ENCODE results near the gene PSAP. TPM values are rescaled to one million over a fixed set of nuclear protein-coding genes. Genes with fewer than 3 reads are reported as not detected.
A peak's percentile ranks its signal among the peaks of the same experiment; 100 is the strongest.
"Not testable (repeated sequence)": the region's sequence is repeated elsewhere in the genome, so short reads cannot be mapped to it uniquely, and the experiment has no call there.

The PSAP gene
- total RNA-seq, 1 donor from 2014 or later: 358 TPM

DNA sequence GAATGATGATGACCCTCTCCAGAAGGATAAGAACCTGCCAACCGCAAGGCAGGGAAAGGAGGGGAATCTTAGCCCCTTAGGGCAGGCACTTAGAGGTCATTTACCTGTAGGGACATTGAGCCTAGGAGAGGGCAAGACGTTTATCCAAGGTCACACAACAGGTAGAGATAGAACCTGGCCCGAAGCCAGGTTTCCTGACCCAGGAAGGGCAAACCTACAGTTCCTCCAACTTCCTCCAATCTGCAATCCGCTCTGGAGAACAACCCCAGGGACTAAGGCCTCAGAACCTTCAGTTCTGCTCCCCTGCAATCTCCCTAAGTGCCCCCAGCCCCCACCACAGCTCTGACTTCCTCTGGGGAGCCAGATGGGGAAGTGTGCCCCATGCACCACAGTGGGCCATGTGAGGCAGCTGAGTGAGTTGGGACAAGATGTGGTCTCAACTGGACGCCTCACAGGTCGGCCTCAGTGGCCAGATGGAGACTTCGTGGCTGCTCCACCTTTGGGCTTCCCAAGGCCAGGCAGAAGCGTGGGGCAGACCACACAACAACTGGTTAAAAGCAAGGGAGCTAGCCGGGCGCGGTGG is 1.4 kb upstream of the PSAP start:
- no peaks in the 10 kb centered on the region for H3K9me3 ChIP-seq (ENCODE audit: low read depth)
- H3K4me2 ChIP-seq: no peak overlapping the region
- no peak overlapping the region for H2AFZ ChIP-seq (replicated peaks)
- H3K36me3 ChIP-seq: no peaks in the 10 kb centered on the region
- peaks cover 38% of the 10 kb centered on the region for H3K4me1 Mint-ChIP-seq
- TF ChIP-seq EZH2phosphoT487 (IDR thresholded peaks at IDR 0.05): no peak
- TF ChIP-seq, protein P1, sequence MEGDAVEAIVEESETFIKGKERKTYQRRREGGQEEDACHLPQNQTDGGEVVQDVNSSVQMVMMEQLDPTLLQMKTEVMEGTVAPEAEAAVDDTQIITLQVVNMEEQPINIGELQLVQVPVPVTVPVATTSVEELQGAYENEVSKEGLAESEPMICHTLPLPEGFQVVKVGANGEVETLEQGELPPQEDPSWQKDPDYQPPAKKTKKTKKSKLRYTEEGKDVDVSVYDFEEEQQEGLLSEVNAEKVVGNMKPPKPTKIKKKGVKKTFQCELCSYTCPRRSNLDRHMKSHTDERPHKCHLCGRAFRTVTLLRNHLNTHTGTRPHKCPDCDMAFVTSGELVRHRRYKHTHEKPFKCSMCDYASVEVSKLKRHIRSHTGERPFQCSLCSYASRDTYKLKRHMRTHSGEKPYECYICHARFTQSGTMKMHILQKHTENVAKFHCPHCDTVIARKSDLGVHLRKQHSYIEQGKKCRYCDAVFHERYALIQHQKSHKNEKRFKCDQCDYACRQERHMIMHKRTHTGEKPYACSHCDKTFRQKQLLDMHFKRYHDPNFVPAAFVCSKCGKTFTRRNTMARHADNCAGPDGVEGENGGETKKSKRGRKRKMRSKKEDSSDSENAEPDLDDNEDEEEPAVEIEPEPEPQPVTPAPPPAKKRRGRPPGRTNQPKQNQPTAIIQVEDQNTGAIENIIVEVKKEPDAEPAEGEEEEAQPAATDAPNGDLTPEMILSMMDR (IDR thresholded peaks at IDR 0.05): no peak
- TF ChIP-seq EZH2 (IDR thresholded peaks at IDR 0.05): no peak
- H4K20me1 ChIP-seq (ENCODE audit: low read depth): peaks cover 27% of the 10 kb centered on the region
- H3K36me3 Mint-ChIP-seq: peaks cover 12% of the 10 kb centered on the region
- DNase-seq (ENCODE audit: low spot score): no peak
- no peaks in the 10 kb centered on the region for H3K27me3 ChIP-seq
- peaks cover 35% of the 10 kb centered on the region for H3K79me2 ChIP-seq (ENCODE audit: low read depth)
- no peak overlapping the region for H3K9ac ChIP-seq
- peaks cover 8% of the 10 kb centered on the region for H3F3A ChIP-seq (ENCODE audit: low read depth)
- no peak overlapping the region for H3K4me3 ChIP-seq
- peaks cover 15% of the 10 kb centered on the region for H3K4me1 ChIP-seq
- H3K27me3 Mint-ChIP-seq (ENCODE audit: insufficient read depth, low read depth): peaks cover 5% of the 10 kb centered on the region
- H3K27ac Mint-ChIP-seq: peak overlapping the region; percentile 42
- no peaks in the 10 kb centered on the region for H3K9me3 Mint-ChIP-seq
- H3K27ac ChIP-seq: no peak overlapping the region
- peak overlapping the region; percentile 98 for H3K4me3 Mint-ChIP-seq

DNA sequence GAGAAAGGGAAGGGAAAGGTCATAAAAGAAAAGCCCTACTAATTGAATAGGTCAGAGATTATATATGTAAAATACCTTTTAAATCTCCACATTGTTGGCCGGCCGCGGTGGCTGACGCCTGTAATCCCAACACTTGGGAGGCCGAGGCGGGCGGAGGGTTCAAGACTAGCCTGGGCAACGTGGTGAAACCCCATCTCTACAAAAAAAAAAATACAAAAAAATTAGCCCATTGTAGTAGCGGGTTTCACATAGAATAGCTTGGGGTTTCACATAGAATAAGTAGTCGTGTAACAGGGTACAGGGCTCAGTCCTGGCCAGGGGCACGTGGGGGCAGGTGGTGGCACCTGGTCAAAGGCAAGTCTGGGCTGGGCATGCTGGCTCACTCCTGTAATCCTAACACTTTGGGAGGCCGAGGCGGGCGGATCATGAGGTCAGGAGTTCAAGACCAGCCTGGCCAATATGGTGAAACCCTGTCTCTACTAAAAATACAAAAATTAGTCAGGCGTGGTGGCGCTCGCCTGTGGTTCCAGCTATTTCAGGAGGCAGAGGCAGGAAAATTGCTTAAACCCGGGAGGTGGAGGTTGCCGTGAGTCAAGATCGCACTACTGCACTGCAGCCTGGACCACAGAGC is 529 bp upstream of the PSAP start:
- H3K4me3 ChIP-seq: peak overlapping the region; percentile 82
- not testable (repeated sequence) for H3K36me3 ChIP-seq; H3K9ac ChIP-seq; H3K27me3 Mint-ChIP-seq (ENCODE audit: insufficient read depth, low read depth); H3K9me3 ChIP-seq (ENCODE audit: low read depth); H3K27ac ChIP-seq; H3F3A ChIP-seq (ENCODE audit: low read depth); H3K9me3 Mint-ChIP-seq; H3K27me3 ChIP-seq; H2AFZ ChIP-seq (replicated peaks); DNase-seq (ENCODE audit: low spot score)
- H3K36me3 Mint-ChIP-seq: peaks cover 12% of the 10 kb centered on the region
- peaks cover 15% of the 10 kb centered on the region for H3K4me1 ChIP-seq
- peak overlapping the region; percentile 39 for H3K4me2 ChIP-seq
- H3K4me3 Mint-ChIP-seq: peak overlapping the region; percentile 98
- H3K79me2 ChIP-seq (ENCODE audit: low read depth): peaks cover 44% of the 10 kb centered on the region
- peaks cover 42% of the 10 kb centered on the region for H3K4me1 Mint-ChIP-seq
- H4K20me1 ChIP-seq (ENCODE audit: low read depth): peaks cover 36% of the 10 kb centered on the region
- H3K27ac Mint-ChIP-seq: peak overlapping the region; percentile 42

DNA sequence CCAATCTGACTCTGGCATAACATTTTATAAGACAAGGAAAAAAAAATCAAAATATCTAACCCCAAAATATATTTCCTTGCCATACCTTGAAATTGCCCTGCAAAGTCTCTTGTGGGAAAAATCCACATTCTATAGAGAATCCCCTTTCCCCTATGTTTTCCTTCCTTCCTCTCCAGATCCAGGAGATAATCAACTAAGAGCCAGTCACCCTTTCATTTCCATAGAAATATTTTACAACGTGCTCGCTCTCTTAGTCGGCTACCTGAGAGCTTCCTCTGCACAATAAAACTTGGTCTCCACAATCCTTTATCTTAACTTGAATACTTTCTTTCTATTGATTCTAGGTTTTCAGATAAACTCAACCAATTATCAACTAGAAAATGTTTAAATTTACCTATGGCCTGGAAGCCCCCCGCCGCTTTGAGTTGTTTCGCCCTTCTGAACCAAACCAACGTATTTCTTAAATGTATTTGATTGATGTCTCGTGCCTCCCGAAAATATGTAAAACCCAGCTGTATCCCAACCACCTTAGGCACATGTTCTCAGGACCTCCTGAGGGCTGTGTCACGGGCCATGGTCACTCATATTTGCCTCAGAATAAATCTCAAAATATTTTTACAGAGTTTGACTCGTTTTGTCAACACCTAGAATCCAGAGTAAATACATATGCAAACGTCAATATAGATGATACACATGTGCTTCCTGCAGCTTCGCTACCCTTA is 869 bp downstream of the PSAP start:
- Histone ChIP-seq H3K4me2 (peak overlapping the region; percentile 85), H4K20me1 (ENCODE audit: low read depth) (peaks cover 50% of the 10 kb centered on the region), H3K27ac (peak overlapping the region; percentile 86), H3F3A (ENCODE audit: low read depth) (peaks cover 10% of the 10 kb centered on the region), H3K27me3 (no peaks in the 10 kb centered on the region), H3K4me3 (peak overlapping the region; percentile 82), H3K79me2 (ENCODE audit: low read depth) (peaks cover 58% of the 10 kb centered on the region), H3K9me3 (ENCODE audit: low read depth) (no peaks in the 10 kb centered on the region), H3K36me3 (no peaks in the 10 kb centered on the region), H3K4me1 (peaks cover 15% of the 10 kb centered on the region), H3K9ac (peak overlapping the region; percentile 62), H2AFZ (replicated peaks) (peak overlapping the region; percentile 65)
- H3K36me3 Mint-ChIP-seq: peaks cover 19% of the 10 kb centered on the region
- no peaks in the 10 kb centered on the region for H3K9me3 Mint-ChIP-seq
- H3K4me1 Mint-ChIP-seq: peaks cover 45% of the 10 kb centered on the region
- H3K27me3 Mint-ChIP-seq (ENCODE audit: insufficient read depth, low read depth): peaks cover 3% of the 10 kb centered on the region
- no peak for DNase-seq (ENCODE audit: low spot score)
- TF ChIP-seq EZH2phosphoT487 (IDR thresholded peaks at IDR 0.05) (no peak), EZH2 (IDR thresholded peaks at IDR 0.05) (no peak)
- TF ChIP-seq, protein P1 (IDR thresholded peaks at IDR 0.05): no peak
- peak overlapping the region; percentile 91 for H3K27ac Mint-ChIP-seq
- peak overlapping the region; percentile 98 for H3K4me3 Mint-ChIP-seq
